ENCODE measurements around the gene ARPIN.

GRCh38 chr15:89857673-89858072 lies 55.1 kb downstream of the ARPIN start:
- TF ChIP-seq CTCF (IDR thresholded peaks at IDR 0.05; ENCODE audit: low read depth, low read length, poor library complexity, severe bottlenecking), result no peak
- no peak for TF ChIP-seq EZH2phosphoT487 (IDR thresholded peaks at IDR 0.05; ENCODE audit: borderline replicate concordance, low read length)
